ENCODE data around the gene BLM. TPM values are rescaled to one million over a fixed set of nuclear protein-coding genes. Genes with fewer than 3 reads are reported as not detected.

Gene BLM
- total RNA-seq, 1 experiment from 2014 or later: 41.3 TPM

DNA sequence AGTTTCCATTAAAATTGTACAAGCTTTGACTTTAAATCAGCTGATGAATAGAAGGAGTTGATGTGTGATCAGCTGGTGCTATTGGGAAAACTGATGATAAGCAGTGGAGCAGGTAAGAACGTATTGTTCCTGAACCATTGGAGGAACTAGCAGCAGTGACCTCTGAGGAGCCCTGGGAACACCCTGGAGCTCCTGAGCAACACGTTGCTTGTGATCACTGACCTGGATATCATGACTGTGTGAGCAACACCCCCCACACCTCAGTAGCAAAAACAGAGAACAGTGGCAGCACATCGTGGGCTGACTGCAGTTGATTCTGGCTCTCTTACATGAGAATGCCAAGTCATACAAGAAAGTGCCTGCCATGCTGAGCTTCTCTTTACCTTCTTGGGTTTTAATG, 72.9 kb downstream of the BLM start:
- Histone ChIP-seq H3K79me1 (ENCODE audit: insufficient read depth, low read depth, low read length, poor library complexity, severe bottlenecking) (no peaks in the 10 kb centered on the region), H2BK20ac (ENCODE audit: low read depth, low read length, poor library complexity, severe bottlenecking) (no peak overlapping the region), H3K9ac (ENCODE audit: extremely low read depth, insufficient read length, low read length) (no peak overlapping the region), H3K4me2 (ENCODE audit: insufficient read depth, insufficient read length, low read length) (no peak overlapping the region), H3T11ph (ENCODE audit: low read length) (no peak overlapping the region), H2AK5ac (ENCODE audit: insufficient read length, low read length) (no peak overlapping the region), H3K27ac (ENCODE audit: insufficient read length, low read depth, low read length) (no peak overlapping the region), H4K91ac (ENCODE audit: insufficient read length, low read depth, low read length) (no peak overlapping the region), H2BK15ac (ENCODE audit: low read depth, low read length) (no peak overlapping the region), H4K20me1 (ENCODE audit: control insufficient read depth, insufficient read depth, insufficient read length) (no peaks in the 10 kb centered on the region), H3K14ac (ENCODE audit: insufficient read depth, low read length) (no peak overlapping the region), H3K56ac (ENCODE audit: insufficient read length, low read depth, low read length) (no peak overlapping the region), H3K23me2 (ENCODE audit: insufficient read length, low read depth, low read length, poor library complexity, severe bottlenecking) (no peaks in the 10 kb centered on the region), H2BK5ac (ENCODE audit: insufficient read length, low read length) (no peak overlapping the region), H2BK120ac (ENCODE audit: low read depth, low read length, poor library complexity, severe bottlenecking) (no peak overlapping the region), H3K27me3 (ENCODE audit: insufficient read depth, low read length) (no peaks in the 10 kb centered on the region), H4K5ac (ENCODE audit: insufficient read length, low read depth, low read length) (no peak overlapping the region), H3K18ac (ENCODE audit: insufficient read length, low read depth, low read length) (no peak overlapping the region), H2BK12ac (ENCODE audit: insufficient read length, low read depth, low read length) (no peak overlapping the region), H3K23ac (ENCODE audit: insufficient read length, low read depth, low read length) (no peak overlapping the region), H2AFZ (ENCODE audit: low read length) (no peak overlapping the region), H3K4me1 (ENCODE audit: insufficient read depth, low read length) (no peaks in the 10 kb centered on the region), H3K4ac (ENCODE audit: low read depth, low read length) (no peak overlapping the region), H3K9me3 (ENCODE audit: control insufficient read depth, low read depth, low read length) (no peaks in the 10 kb centered on the region), H4K8ac (replicated peaks; ENCODE audit: insufficient read length, low read depth, low read length) (no peak overlapping the region), H3K79me2 (ENCODE audit: insufficient read depth, low read length) (no peaks in the 10 kb centered on the region)
- Mint-ChIP-seq H3K4me1 (no peaks in the 10 kb centered on the region), H3K4me3 (no peak overlapping the region), H3K9me3 (no peaks in the 10 kb centered on the region), H3K36me3 (ENCODE audit: insufficient read depth in 1 of 3, low read depth in 3 of 3) (peaks cover 27 to 82% (median 75%) of the 10 kb centered on the region in 3 experiments), H3K27ac (no peak overlapping the region), H3K27me3 (ENCODE audit: low read depth) (no peaks in the 10 kb centered on the region)
- no peak for DNase-seq
- no CpG with 5 or more reads among the region's 3 CpGs for WGBS (ENCODE audit: extremely low coverage, insufficient read length, low lambda C conversion rate)
- TF ChIP-seq, protein P1, sequence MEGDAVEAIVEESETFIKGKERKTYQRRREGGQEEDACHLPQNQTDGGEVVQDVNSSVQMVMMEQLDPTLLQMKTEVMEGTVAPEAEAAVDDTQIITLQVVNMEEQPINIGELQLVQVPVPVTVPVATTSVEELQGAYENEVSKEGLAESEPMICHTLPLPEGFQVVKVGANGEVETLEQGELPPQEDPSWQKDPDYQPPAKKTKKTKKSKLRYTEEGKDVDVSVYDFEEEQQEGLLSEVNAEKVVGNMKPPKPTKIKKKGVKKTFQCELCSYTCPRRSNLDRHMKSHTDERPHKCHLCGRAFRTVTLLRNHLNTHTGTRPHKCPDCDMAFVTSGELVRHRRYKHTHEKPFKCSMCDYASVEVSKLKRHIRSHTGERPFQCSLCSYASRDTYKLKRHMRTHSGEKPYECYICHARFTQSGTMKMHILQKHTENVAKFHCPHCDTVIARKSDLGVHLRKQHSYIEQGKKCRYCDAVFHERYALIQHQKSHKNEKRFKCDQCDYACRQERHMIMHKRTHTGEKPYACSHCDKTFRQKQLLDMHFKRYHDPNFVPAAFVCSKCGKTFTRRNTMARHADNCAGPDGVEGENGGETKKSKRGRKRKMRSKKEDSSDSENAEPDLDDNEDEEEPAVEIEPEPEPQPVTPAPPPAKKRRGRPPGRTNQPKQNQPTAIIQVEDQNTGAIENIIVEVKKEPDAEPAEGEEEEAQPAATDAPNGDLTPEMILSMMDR (conservative IDR thresholded peaks at IDR 0.05): no peak

Measured in H9 (cell line).